GM10248 (cell line): ENCODE results near the gene CLEC16A.

ENCODE experiments used
- CTCF ChIA-PET: fragments of 300-600 bp; sonication (Branson Sonifier 250); formaldehyde crosslinking; extraction: SDS; loops from one replicate; lab custom pipeline; 2021; ENCODE audit warnings: antibody characterized with exemption; lab: Yijun Ruan, JAX
- POLR2A ChIA-PET: fragments of 350-650 bp; sonication (Branson Sonifier 250); formaldehyde crosslinking; extraction: SDS; loops from one replicate; lab custom pipeline; 2020; ENCODE audit warnings: antibody characterized with exemption; lab: Yijun Ruan, JAX
- DNase-seq: peaks from one replicate; pipeline ENCODE4 v3.0.0; 2012; ENCODE audit errors: extremely low spot score
- TF ChIP-seq, protein P1 (sequence below): IDR thresholded peaks from 2 replicates; pipeline ENCODE4 v1.5.1; 2012; ENCODE audit warnings: mild to moderate bottlenecking, low read depth; ENCODE audit errors: extremely low read depth, missing control alignments, control extremely low read depth

CLEC16A gene

DNA sequence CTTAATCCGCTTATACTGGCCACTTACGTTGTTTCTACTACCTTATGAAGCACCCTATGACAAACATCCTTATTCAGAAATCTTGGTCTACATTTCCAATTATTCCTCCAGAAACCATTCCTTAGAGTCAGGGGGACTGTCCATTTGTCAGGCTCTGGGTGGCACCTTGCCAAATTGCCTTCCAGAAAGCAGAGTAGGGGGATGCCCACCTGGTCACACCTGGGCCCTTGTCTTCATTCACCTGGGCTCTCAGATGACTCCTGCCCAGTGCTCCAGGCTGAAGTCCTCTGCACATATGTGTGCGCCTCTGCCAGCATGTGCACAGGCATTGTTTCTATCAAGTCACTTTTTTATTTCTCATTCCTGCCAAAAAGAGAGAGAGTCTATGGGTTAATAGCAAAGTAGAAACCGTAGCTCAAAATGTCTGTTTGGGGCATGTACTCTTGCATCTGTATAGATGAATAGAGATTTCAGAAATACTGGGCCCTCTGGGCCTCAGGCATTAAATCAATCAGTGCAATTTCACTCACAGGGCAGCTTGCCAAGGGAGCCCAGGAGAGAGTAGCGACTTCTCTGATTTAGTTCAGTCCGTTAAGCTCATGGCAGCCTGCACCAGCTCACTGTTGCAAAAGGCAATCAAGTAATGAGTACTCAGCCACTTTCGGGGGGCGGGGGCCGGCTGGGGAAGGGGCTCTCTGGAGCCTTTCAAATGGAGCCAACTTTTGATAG is 207.0 kb downstream of the CLEC16A start:
- ChIA-PET CTCF (interaction anchor here (1.1 to 1.3 kb wide), 2 partner anchors 11 to 46 kb away, joined by 3 read pairs; no protein-coding TSS in a partner anchor), POLR2A (interaction anchor here (0.6 to 0.8 kb wide), 2 partner anchors 12 to 57 kb away, joined by 3 to 7 read pairs; no protein-coding TSS in a partner anchor)
- DNase-seq: no peak
- TF ChIP-seq, protein P1, sequence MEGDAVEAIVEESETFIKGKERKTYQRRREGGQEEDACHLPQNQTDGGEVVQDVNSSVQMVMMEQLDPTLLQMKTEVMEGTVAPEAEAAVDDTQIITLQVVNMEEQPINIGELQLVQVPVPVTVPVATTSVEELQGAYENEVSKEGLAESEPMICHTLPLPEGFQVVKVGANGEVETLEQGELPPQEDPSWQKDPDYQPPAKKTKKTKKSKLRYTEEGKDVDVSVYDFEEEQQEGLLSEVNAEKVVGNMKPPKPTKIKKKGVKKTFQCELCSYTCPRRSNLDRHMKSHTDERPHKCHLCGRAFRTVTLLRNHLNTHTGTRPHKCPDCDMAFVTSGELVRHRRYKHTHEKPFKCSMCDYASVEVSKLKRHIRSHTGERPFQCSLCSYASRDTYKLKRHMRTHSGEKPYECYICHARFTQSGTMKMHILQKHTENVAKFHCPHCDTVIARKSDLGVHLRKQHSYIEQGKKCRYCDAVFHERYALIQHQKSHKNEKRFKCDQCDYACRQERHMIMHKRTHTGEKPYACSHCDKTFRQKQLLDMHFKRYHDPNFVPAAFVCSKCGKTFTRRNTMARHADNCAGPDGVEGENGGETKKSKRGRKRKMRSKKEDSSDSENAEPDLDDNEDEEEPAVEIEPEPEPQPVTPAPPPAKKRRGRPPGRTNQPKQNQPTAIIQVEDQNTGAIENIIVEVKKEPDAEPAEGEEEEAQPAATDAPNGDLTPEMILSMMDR: no peak

DNA sequence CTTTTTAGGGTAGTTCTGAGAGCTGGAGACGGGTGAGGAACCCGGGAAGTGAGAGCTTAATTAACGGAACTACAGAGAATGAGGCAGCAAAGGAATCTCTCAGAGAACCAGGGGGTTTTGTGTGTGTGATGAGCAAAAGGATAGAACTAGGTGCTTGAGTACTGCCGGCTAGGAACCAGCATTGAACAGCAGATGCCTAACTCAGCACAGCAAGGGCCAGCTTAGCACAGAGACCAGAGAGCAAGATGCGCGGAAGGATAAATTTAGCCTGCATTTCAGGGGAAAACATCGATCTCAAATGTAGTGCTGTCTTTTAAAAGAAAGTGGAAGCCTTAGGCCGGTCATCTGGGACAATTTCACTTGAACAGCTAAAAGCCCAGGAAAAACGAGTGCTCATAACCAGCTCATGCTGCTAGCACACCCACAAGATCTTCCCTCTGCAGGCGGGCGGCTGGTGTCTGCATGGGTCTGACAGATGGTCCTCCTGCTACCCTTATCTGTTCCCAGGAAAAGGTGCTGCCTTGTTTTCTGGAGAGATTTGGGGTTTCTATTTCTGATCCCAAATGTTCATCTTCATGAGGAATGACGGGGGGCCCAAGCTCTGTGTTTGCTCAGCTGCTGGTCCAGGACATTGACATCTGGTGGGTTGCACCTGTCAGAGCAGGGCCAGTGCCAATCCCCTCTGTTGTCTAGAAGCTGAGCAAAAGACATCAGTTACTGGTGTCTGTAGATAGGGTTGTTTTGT is 207.7 kb downstream of the CLEC16A start:
- ChIA-PET POLR2A (interaction anchor here (0.6 kb wide), 1 partner anchor 57 kb away, joined by 3 read pairs; no protein-coding TSS in a partner anchor), CTCF (interaction anchor here (0.6 to 1.3 kb wide), 3 partner anchors 8 to 47 kb away, joined by 3 read pairs; no protein-coding TSS in a partner anchor)
- TF ChIP-seq, protein P1: no peak
- no peak for DNase-seq

DNA sequence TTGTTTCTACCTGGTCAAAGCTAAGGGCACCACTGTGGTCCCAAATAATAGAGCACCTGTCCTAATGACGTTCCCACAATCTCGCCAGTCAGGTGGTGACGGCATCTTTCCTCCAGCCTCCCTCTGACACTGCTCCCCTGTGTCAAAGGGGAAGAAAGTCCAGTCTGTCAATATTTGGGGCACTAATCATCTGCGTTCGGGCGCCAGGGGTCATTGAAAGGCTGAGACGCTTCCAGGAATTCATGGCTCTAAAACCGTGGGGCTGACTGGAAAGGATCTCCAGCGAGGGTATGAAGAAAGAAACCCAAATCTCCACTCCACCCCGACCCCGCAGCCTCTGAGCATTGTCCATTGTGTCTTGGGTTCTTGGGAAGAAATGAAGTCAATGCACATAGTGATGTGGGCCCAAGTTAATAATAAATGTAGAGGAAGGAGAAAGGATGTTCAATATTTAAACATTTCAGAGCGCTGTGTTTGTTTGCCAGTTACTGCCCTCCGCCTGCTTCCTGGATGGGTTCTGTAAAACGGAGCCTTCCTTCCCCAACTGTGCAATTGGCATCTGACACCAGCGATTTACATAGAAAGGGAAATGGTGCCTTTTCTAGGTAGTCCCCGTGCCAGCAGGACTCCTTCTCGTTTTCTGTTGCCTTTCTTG is 208.4 kb downstream of the CLEC16A start:
- TF ChIP-seq, protein P1: no peak
- ChIA-PET CTCF (interaction anchor here (1.1 to 2.4 kb wide), 2 partner anchors 8 to 48 kb away, joined by 3 to 8 read pairs; no protein-coding TSS in a partner anchor), POLR2A (no interaction called here)
- no peak for DNase-seq

DNA sequence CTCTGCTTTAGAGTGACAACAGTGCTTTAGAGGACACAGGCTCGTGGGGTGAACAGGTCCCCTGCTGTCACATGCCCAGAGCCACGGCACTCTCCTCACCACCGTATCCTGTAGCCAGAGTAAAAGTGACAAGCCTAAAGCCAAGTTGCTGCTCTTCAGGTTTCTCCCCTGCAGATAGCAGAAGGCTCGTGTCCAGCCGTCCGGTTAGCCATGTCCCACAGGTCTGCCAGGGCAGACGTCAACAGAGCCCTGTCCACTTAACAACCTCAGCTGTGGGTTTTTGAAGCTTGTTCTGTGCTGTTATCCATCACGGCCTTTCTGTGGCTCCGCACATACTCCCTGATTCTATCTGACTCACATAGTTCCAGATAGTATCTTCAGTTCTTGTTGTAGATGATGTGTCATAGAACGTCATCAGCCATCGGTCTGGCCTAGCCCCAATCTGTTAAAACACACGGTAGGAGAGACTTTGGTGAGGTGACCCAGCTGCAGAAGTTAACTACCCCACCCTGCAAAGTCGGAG is 211.0 kb downstream of the CLEC16A start:
- ChIA-PET POLR2A (no interaction called here), CTCF (no interaction called here)
- TF ChIP-seq, protein P1: no peak
- DNase-seq: no peak

DNA sequence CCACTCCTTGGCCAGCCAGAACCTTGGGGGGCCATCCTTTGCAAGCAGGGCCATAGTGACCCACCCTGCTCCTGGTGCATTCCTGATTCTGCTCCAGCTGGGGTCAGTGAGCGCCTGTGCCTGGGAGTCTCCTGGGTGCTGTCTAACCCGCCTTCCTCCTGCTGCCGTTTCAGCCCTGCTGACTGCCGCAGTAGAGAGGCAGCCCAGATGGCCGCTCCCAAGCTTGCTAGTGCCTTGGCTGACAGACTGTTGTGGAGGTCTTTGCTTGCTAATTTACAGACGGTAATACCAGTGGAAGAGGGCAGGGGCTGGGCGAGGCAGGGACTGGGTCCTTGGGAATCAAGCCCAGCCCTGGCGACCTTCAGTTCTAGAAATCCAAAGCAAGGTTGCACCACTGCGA is 212.0 kb downstream of the CLEC16A start:
- ChIA-PET CTCF (no interaction called here), POLR2A (no interaction called here)
- DNase-seq: no peak
- TF ChIP-seq, protein P1: no peak

DNA sequence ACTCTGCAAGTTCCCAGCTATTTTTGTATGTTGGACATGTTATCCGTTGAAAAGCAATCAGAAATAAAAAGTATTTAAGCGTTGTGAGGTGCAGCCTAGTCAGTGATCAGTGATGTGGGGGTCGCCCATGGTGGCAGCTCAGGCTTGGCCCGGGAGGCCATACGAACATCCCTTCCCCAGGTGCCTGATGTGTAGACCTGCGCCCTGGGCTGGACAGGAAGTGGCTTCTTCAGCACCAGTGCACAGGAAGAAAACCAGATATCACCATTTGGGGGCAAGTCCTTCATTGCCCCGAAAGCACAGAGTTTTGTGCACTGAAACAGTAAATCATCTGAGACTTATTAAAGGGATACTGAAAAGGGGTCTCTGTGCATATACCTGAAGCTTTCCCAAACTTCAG is 212.8 kb downstream of the CLEC16A start:
- no peak for DNase-seq
- POLR2A ChIA-PET: interaction anchor here (0.5 kb wide), 1 partner anchor 9 kb away, joined by 3 read pairs; no protein-coding TSS in a partner anchor
- TF ChIP-seq, protein P1: no peak
- CTCF ChIA-PET: no interaction called here
